A204.1 (cell line): ENCODE data around the gene PLEKHG1.

ENCODE experiments used
- FAIRE-seq: peaks from 2 replicates; lab custom pipeline; 2012; peaks lifted over from hg19 to GRCh38; lab: Jason Lieb, UNC

PLEKHG1 gene

DNA sequence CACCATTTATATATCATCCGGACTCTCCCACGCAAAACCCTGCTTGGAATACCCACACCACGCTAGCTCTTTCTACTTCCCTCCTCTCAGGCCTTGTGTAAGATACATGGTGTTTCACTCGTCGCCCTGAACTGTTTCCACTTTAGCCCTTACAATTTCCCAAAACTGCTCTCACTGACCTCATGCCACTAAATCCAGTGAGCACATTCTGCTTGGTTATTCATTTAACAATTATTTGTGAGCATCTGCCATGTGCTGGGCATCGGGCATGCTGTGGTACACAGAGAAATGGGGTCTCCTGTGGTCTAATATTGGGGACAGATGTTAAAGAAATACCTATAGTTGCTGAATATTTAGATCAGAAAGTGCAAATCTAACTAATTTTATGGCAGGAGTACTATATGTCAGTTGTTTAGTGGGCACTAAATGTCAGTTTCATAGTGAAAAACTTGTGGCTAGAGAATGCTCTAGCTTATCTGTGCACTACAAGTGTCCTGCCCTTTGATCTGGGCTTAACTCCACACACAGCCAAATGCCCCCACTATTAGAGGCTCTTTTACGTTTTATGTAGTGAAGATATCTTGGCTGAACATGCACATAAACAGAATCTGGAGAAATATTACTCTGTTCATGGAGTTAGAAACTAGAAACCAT is 41.0 kb downstream of the PLEKHG1 start:
- FAIRE-seq: no peak

DNA sequence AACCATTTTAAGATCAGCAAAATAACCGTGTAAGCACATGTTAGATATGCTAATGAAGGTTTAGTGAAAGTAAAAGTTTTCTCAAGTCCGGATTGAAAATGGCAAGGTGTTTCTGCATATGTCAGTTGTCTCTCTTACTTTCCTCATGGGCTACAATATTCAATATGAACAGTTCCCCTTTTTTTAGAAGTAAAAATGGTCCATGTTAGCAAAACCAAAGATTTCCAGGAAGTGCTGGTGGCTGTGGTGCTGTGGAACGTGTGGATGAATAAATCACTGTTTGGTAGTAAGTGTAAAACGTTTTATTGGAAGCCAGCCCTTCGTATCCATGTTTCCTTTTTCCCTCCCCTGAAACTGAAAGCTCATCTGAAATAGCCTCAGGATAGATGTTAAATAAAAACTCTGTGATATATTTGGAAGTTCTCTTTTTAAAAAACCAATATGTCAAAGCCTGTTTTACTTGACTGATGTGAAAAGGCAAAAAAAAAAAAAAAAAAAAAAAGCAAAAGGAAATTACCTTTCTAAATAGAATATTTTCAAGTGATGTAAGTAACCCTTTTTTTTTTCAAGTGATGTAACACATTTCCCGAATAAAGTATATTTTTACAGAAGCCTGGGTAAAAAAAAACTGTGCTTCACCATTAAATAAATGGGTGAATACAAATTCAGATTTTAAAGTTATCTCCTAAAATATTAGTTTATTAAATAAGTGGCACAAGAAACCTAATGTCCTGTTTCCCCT is 41.9 kb downstream of the PLEKHG1 start:
- FAIRE-seq: no peak

DNA sequence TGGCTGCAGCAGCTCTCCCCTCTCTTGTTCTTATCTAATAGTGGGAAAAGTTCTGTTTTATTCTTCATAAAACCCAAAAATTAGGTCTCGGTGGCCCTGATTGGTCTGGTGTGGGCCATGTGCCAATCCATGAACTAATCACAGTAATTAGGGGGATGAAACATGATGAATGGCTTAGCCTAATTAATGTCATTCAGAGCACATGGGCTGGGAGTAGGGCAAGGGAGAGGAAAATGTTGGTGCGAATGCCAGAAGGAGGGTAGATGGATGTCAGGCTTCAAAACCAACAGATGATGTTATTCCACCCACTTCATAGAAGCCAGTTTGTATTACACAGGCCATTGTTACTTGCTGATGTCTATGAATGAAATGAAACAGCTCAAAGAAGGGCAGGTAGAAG is 46.5 kb downstream of the PLEKHG1 start:
- no peak for FAIRE-seq

DNA sequence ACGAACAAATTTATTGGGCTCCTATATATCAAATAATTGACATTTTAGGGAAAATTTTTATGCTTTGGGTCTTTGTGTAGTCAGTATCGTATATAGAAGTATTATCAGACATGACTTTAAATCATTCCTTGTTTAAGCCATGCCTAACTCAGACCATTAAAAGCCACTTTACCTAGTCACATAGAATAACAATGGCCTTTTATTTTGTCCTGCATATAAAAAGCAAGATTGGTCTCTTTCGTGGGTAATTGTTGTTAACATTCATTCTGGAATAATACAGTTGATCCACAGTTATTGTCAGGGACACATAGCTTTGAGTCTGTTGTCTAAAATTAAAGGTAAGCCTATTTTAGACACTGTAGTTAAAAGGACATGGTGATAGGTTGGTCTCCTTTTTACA is 47.4 kb downstream of the PLEKHG1 start:
- FAIRE-seq: no peak
